CD14-positive monocyte (primary cell): ENCODE data around the gene CLRN2. TPM values are rescaled to one million over a fixed set of nuclear protein-coding genes. Genes with fewer than 3 reads are reported as not detected.

ENCODE experiments used
- polyA plus RNA-seq, 3 donors: library from polyadenylated mRNA; depleted of rRNA in 1 of 3; unstranded in 2 of 3; stranded (reverse) in 1 of 3; fragments of 300-500 nt in 2 of 3; fragments of >200 nt in 1 of 3; fragmentation: Illumina TruSeq in 2 of 3; gene quantifications; 1 replicate in 2 of 3; 2 replicates in 1 of 3; pipeline ENCODE4 v1.2.3, GENCODE V29; 2012 to 2021

Gene CLRN2
- polyA plus RNA-seq, 3 donors = not detected

Other genes starting within 250 kb of the CLRN2 start
- gene QDPR, start 3.1 kb upstream of the CLRN2 start, polyA plus RNA-seq = 10 to 100 TPM; 15.8 to 31.7 (median 27.7) TPM
- 100 to 1,000 TPM in 2 of 3 donors, 10 to 100 TPM in 1; 98.3 to 127 (median 108) TPM for gene LAP3, start 62.0 kb downstream of the CLRN2 start, polyA plus RNA-seq
- 10 to 100 TPM in 2 of 3 donors, 1 to 10 TPM in 1; 8.6 to 46.4 (median 43.5) TPM for gene MED28, start 99.5 kb downstream of the CLRN2 start, polyA plus RNA-seq